ENCODE results near the gene NECTIN3.

The NECTIN3 gene

GRCh38 chr3:111068574-111068973 lies 3.0 kb upstream of the NECTIN3 start:
- H3K79me2 ChIP-seq (ENCODE audit: low read length) = no peaks in the 10 kb centered on the region
- H4K20me1 ChIP-seq (ENCODE audit: insufficient read depth, low read length) = no peaks in the 10 kb centered on the region
- no peak overlapping the region for H3K4me3 ChIP-seq (ENCODE audit: low read length)
- no peaks in the 10 kb centered on the region for H3K27me3 ChIP-seq (ENCODE audit: low read depth, low read length)
- no peak overlapping the region for H3K27ac ChIP-seq (ENCODE audit: low read length)
- H3K36me3 ChIP-seq (replicated peaks; ENCODE audit: low read depth, low read length) = no peaks in the 10 kb centered on the region
- H3K9ac ChIP-seq (ENCODE audit: low read length) = no peak overlapping the region
- H2AFZ ChIP-seq (ENCODE audit: low read depth, low read length) = no peak overlapping the region
- no peak overlapping the region for H3K4me2 ChIP-seq (ENCODE audit: low read length)
- TF ChIP-seq CTCF (IDR thresholded peaks at IDR 0.05; ENCODE audit: low read depth, low read length) (no peak), EZH2phosphoT487 (IDR thresholded peaks at IDR 0.05; ENCODE audit: low read depth) (no peak)
- H3K9me3 ChIP-seq (ENCODE audit: insufficient read depth, low read length) = no peaks in the 10 kb centered on the region
- no peaks in the 10 kb centered on the region for H3K4me1 ChIP-seq (ENCODE audit: low read length)

- Histone ChIP-seq H3K4me1 (ENCODE audit: low read length) (no peaks in the 10 kb centered on the region), H3K9ac (ENCODE audit: low read length) (no peak overlapping the region), H3K4me3 (ENCODE audit: low read length) (no peak overlapping the region), H3K4me2 (ENCODE audit: low read length) (no peak overlapping the region), H3K27ac (ENCODE audit: low read length) (no peak overlapping the region), H3K36me3 (replicated peaks; ENCODE audit: low read depth, low read length) (no peaks in the 10 kb centered on the region), H4K20me1 (ENCODE audit: insufficient read depth, low read length) (no peaks in the 10 kb centered on the region), H3K79me2 (ENCODE audit: low read length) (no peaks in the 10 kb centered on the region), H3K27me3 (ENCODE audit: low read depth, low read length) (no peaks in the 10 kb centered on the region), H3K9me3 (ENCODE audit: insufficient read depth, low read length) (no peaks in the 10 kb centered on the region), H2AFZ (ENCODE audit: low read depth, low read length) (no peak overlapping the region)
- no peak for TF ChIP-seq CTCF (IDR thresholded peaks at IDR 0.05; ENCODE audit: low read depth, low read length)
- no peak for TF ChIP-seq EZH2phosphoT487 (IDR thresholded peaks at IDR 0.05; ENCODE audit: low read depth)
These were observed 1.4 kb upstream of the NECTIN3 start for GRCh38 chr3:111069974-111070771.

- no peaks in the 10 kb centered on the region for H3K79me2 ChIP-seq (ENCODE audit: low read length)
- H3K4me2 ChIP-seq (ENCODE audit: low read length) = no peak overlapping the region
- no peak overlapping the region for H3K27ac ChIP-seq (ENCODE audit: low read length)
- no peak overlapping the region for H3K9ac ChIP-seq (ENCODE audit: low read length)
- TF ChIP-seq EZH2phosphoT487 (IDR thresholded peaks at IDR 0.05; ENCODE audit: low read depth) (no peak), CTCF (IDR thresholded peaks at IDR 0.05; ENCODE audit: low read depth, low read length) (no peak)
- no peaks in the 10 kb centered on the region for H3K9me3 ChIP-seq (ENCODE audit: insufficient read depth, low read length)
- H3K36me3 ChIP-seq (replicated peaks; ENCODE audit: low read depth, low read length) = no peaks in the 10 kb centered on the region
- H4K20me1 ChIP-seq (ENCODE audit: insufficient read depth, low read length) = no peaks in the 10 kb centered on the region
- no peak overlapping the region for H3K4me3 ChIP-seq (ENCODE audit: low read length)
- no peaks in the 10 kb centered on the region for H3K4me1 ChIP-seq (ENCODE audit: low read length)
- no peak overlapping the region for H2AFZ ChIP-seq (ENCODE audit: low read depth, low read length)
- H3K27me3 ChIP-seq (ENCODE audit: low read depth, low read length) = no peaks in the 10 kb centered on the region
These were observed 802 bp upstream of the NECTIN3 start for GRCh38 chr3:111070772-111071256.

- Histone ChIP-seq H3K79me2 (ENCODE audit: low read length) (no peaks in the 10 kb centered on the region), H3K4me1 (ENCODE audit: low read length) (no peaks in the 10 kb centered on the region), H2AFZ (ENCODE audit: low read depth, low read length) (no peak overlapping the region), H3K4me2 (ENCODE audit: low read length) (no peak overlapping the region), H3K27me3 (ENCODE audit: low read depth, low read length) (no peaks in the 10 kb centered on the region), H3K9me3 (ENCODE audit: insufficient read depth, low read length) (no peaks in the 10 kb centered on the region), H3K4me3 (ENCODE audit: low read length) (no peak overlapping the region), H3K27ac (ENCODE audit: low read length) (no peak overlapping the region), H3K9ac (ENCODE audit: low read length) (no peak overlapping the region), H3K36me3 (replicated peaks; ENCODE audit: low read depth, low read length) (no peaks in the 10 kb centered on the region), H4K20me1 (ENCODE audit: insufficient read depth, low read length) (no peaks in the 10 kb centered on the region)
- TF ChIP-seq CTCF (IDR thresholded peaks at IDR 0.05; ENCODE audit: low read depth, low read length) (no peak), EZH2phosphoT487 (IDR thresholded peaks at IDR 0.05; ENCODE audit: low read depth) (no peak)
These were observed 660 bp downstream of the NECTIN3 start for GRCh38 chr3:111072031-111072921.

All from OCI-LY3 (cell line).